K562 (cell line): ENCODE data around the gene SUPT5H. TPM values are rescaled to one million over a fixed set of nuclear protein-coding genes. Genes with fewer than 3 reads are reported as not detected.

Experiments
- CEBPZ ChIP-seq: fragments of 150-350 bp; IDR thresholded peaks from 2 replicates; pipeline ENCODE4 v1.6.1; 2014; ENCODE audit warnings: low read depth, mild to moderate bottlenecking, low read length, borderline replicate concordance
- HDAC2 ChIP-seq: fragments of 450-650 bp; IDR thresholded peaks from 2 replicates; pipeline ENCODE4 v1.6.1; 2016; ENCODE audit warnings: mild to moderate bottlenecking
- HDAC8 ChIP-seq: fragments of 450-650 bp; IDR thresholded peaks from 2 replicates; pipeline ENCODE4 v1.6.1; 2016; ENCODE audit warnings: mild to moderate bottlenecking, missing genetic modification characterization, moderate library complexity, missing compliant biosample characterization
- KAT7 ChIP-seq: sonication (generic); formaldehyde crosslinking; IDR thresholded peaks from 2 replicates; pipeline ENCODE4 v1.8.0; 2022; ENCODE audit warnings: missing genetic modification reagents, mild to moderate bottlenecking, borderline replicate concordance
- KDM5B ChIP-seq: fragments of 200-600 bp; sonication (generic); IDR thresholded peaks from 2 replicates; pipeline ENCODE4 v1.6.1; 2012; ENCODE audit warnings: low read depth, mild to moderate bottlenecking, moderate library complexity, low read length, control low read depth, inconsistent platforms; ENCODE audit not compliant: insufficient replicate concordance
- MCM7 ChIP-seq, 2 experiments: fragments of 450-650 bp; IDR thresholded peaks; 2 replicates each; pipeline ENCODE4 v1.6.1; 2016 to 2018
- NFRKB ChIP-seq: fragments of 450-650 bp; IDR thresholded peaks from 2 replicates; pipeline ENCODE4 v1.6.1; 2016; ENCODE audit warnings: low read depth
- PRDM10 ChIP-seq: fragments of 450-650 bp; IDR thresholded peaks from 2 replicates; pipeline ENCODE4 v1.6.1; 2018; ENCODE audit not compliant: partially characterized antibody
- PTTG1 ChIP-seq: fragments of 450-650 bp; IDR thresholded peaks from 2 replicates; pipeline ENCODE4 v1.6.1; 2016; ENCODE audit warnings: low read depth, mild to moderate bottlenecking, missing genetic modification characterization, missing compliant biosample characterization
- SP1 ChIP-seq: sonication (generic); formaldehyde crosslinking; IDR thresholded peaks from 2 replicates; pipeline ENCODE4 v1.8.1; 2022; ENCODE audit warnings: mild to moderate bottlenecking, missing genetic modification reagents
- UBTF ChIP-seq, 2 experiments: IDR thresholded peaks; 2 replicates each; pipeline ENCODE4 v1.6.1; 2012; ENCODE audit warnings: improper control_type of control experiment in 2 of 2, low read depth in 2 of 2, low read length in 2 of 2, borderline replicate concordance in 1 of 2
- ZBTB7A ChIP-seq: IDR thresholded peaks from 2 replicates; pipeline ENCODE4 v1.6.1; 2011; ENCODE audit warnings: low read depth, mild to moderate bottlenecking, low read length, moderate library complexity, borderline replicate concordance; ENCODE audit not compliant: control insufficient read depth
- ZC3H11A ChIP-seq: IDR thresholded peaks from 2 replicates; pipeline ENCODE4 v1.6.1; 2012; ENCODE audit warnings: low read depth, low read length, improper control_type of control experiment
- ZNF239 ChIP-seq: fragments of 250-450 bp; sonication (Bioruptor Pico); IDR thresholded peaks from 2 replicates; pipeline ENCODE4 v1.4.0; 2020; ENCODE audit warnings: mild to moderate bottlenecking
- ZNF24 ChIP-seq: fragments of 450-650 bp; IDR thresholded peaks from 2 replicates; pipeline ENCODE4 v1.6.1; 2016
- ZNF584 ChIP-seq: fragments of 200-800 bp; sonication (Bioruptor generic); IDR thresholded peaks from 2 replicates; pipeline ENCODE4 v1.6.1; 2016; ENCODE audit warnings: low read depth, mild to moderate bottlenecking, missing genetic modification characterization, missing compliant biosample characterization
- ZNF766 ChIP-seq: fragments of 200-800 bp; sonication (Bioruptor generic); conservative IDR thresholded peaks from 2 replicates; pipeline ENCODE4 v1.6.1; 2016; ENCODE audit warnings: missing genetic modification characterization, missing compliant biosample characterization
- polyA plus RNA-seq, 8 experiments: library from polyadenylated mRNA; depleted of rRNA in 4 of 8; stranded (reverse) in 5 of 8; unstranded in 3 of 8; fragments of >200 nt; fragmentation: Nextera tagmentation in 2 of 8; fragmentation: Illumina TruSeq in 1 of 8; extraction: Ambion mirVana in 2 of 8; extraction: Trizol in 1 of 8; gene quantifications; 2 replicates each; pipeline versions ENCODE4 v1.2.1 to v1.2.3, GENCODE V29; 2011 to 2014; ENCODE audit warnings: inconsistent platforms in 1 of 8, missing spikeins in 1 of 8
- total RNA-seq, 7 experiments: library from RNA; depleted of rRNA in 6 of 7; stranded (reverse); fragments of >200 nt in 6 of 7; fragmentation: Illumina TruSeq in 2 of 7; extraction: Trizol in 2 of 7; gene quantifications; 2 replicates each; pipeline versions ENCODE4 v1.2.1 to v1.2.3, GENCODE V29; 2011 to 2021; ENCODE audit warnings: low replicate concordance in 1 of 7

The SUPT5H gene
- total and polyA plus RNA-seq, 9 of the 15 experiments (the other 6 are each of a cell fraction or from before 2014, with no cell fraction given) = 13.3 to 85.9 (median 35.9) TPM

- TF ChIP-seq ZNF24 (no peak), ZBTB7A (no peak; the same call in 1 of the 2 replicates), UBTF (IDR thresholded peaks at IDR 0.05; ENCODE audit: borderline replicate concordance in 1 of 2, low read depth in 2 of 2, low read length in 2 of 2) (peak in 1 of 2 experiments; percentile 57; a peak in 1 of 4 replicates), MCM7 (IDR thresholded peaks at IDR 0.05) (no peak), PRDM10 (peak; percentile 13), HDAC2 (no peak; the same call in none of the 2 replicates), NFRKB (peak; percentile 86), CEBPZ (no peak), SP1 (CRISPR knock-in tag) (peak; percentile 49), ZNF239 (no peak), PTTG1 (tag) (no peak), KAT7 (CRISPR knock-in tag) (peak; percentile 7; the same call in 1 of the 2 replicates), ZNF766 (CRISPR knock-in tag) (no peak; the same call in 1 of the 2 replicates), KDM5B (peak; percentile 82), ZNF584 (CRISPR knock-in tag) (no peak), ZC3H11A (no peak), HDAC8 (tag) (0 out of 2 replicates have a peak, but pooled peaks have one; percentile 34)
Measured at GRCh38 chr19:39445196-39446111, at the start of gene SUPT5H (continued).
